ENCODE measurements around the gene GAL3ST2.

- no peak for TF ChIP-seq CTCF (IDR thresholded peaks at IDR 0.05; ENCODE audit: low read length)
- TF ChIP-seq EZH2 (optimal IDR thresholded peaks at IDR 0.05; ENCODE audit: low read depth, low read length), result no peak
Measured at GRCh38 chr2:241773511-241774418, 2.9 kb upstream of the GAL3ST2 start.
